ENCODE measurements around the gene ZC3H14.
"Not testable (repeated sequence)": the region's sequence is repeated elsewhere in the genome, so short reads cannot be mapped to it uniquely, and the experiment has no call there.

The ZC3H14 gene
- total RNA-seq: 38.6 to 73.0 reads per million in 2 donors

GRCh38 chr14:88562831-88563686 lies at the start of gene ZC3H14:
TSS of gene ZC3H14 (plus strand) at chr14:88563037. CDS start at chr14:88563134, 97 bp downstream.
- peak; percentile 77 for DNase-seq

- DNase-seq: no peak
Observed at GRCh38 chr14:88515499-88516221, 47.2 kb upstream of the ZC3H14 start.

GRCh38 chr14:88516861-88517357 lies 45.9 kb upstream of the ZC3H14 start:
- no peak for DNase-seq

GRCh38 chr14:88518592-88519512 lies 44.0 kb upstream of the ZC3H14 start:
- no peak for DNase-seq

- DNase-seq: no peak
Observed at GRCh38 chr14:88519907-88520306, 42.9 kb upstream of the ZC3H14 start.

- no peak for DNase-seq
Observed at GRCh38 chr14:88521818-88522217, 41.0 kb upstream of the ZC3H14 start.

GRCh38 chr14:88522393-88522792 lies 40.4 kb upstream of the ZC3H14 start:
- DNase-seq: no peak

GRCh38 chr14:88529889-88530288 lies 32.9 kb upstream of the ZC3H14 start:
- not testable (repeated sequence) for DNase-seq

- no peak for DNase-seq
Observed at GRCh38 chr14:88533064-88533602, 29.7 kb upstream of the ZC3H14 start.

GRCh38 chr14:88535149-88535548 lies 27.7 kb upstream of the ZC3H14 start:
- no peak for DNase-seq

GRCh38 chr14:88535813-88536212 lies 27.0 kb upstream of the ZC3H14 start:
- no peak for DNase-seq

GRCh38 chr14:88541324-88541723 lies 21.5 kb upstream of the ZC3H14 start:
- no peak for DNase-seq

- DNase-seq: no peak
Observed at GRCh38 chr14:88542857-88543795, 19.7 kb upstream of the ZC3H14 start.

- no peak for DNase-seq
Observed at GRCh38 chr14:88545256-88545655, 17.6 kb upstream of the ZC3H14 start.

GRCh38 chr14:88546621-88547385 lies 16.0 kb upstream of the ZC3H14 start:
- DNase-seq: no peak

- DNase-seq: no peak
Observed at GRCh38 chr14:88547386-88547780, 15.5 kb upstream of the ZC3H14 start.

- DNase-seq: no peak
Observed at GRCh38 chr14:88550078-88550477, 12.8 kb upstream of the ZC3H14 start.

GRCh38 chr14:88551094-88551870 lies 11.6 kb upstream of the ZC3H14 start:
- no peak for DNase-seq

- DNase-seq: no peak
Observed at GRCh38 chr14:88551980-88552431, 10.8 kb upstream of the ZC3H14 start.
